H1 (cell line): ENCODE results near the gene RMND1. TPM values are rescaled to one million over a fixed set of nuclear protein-coding genes. Genes with fewer than 3 reads are reported as not detected.

Experiments used
- ASH2L ChIP-seq: fragments of 200-600, 300-600 bp; sonication (generic); IDR thresholded peaks from one replicate; pipeline ENCODE4 v1.7.1; 2017; ENCODE audit warnings: low read length
- CEBPB ChIP-seq: IDR thresholded peaks from 2 replicates; pipeline ENCODE4 v1.6.1; 2012; ENCODE audit warnings: low read depth, low read length
- HDAC2 ChIP-seq, 2 experiments: fragments of 300-600 bp in 1 of 2; sonication (generic) in 1 of 2; IDR thresholded peaks; 2 replicates each; pipeline ENCODE4 v1.6.1; 2011 to 2012; ENCODE audit warnings: low read depth in 2 of 2, low read length in 2 of 2, mild to moderate bottlenecking in 2 of 2, moderate library complexity in 2 of 2, borderline replicate concordance in 1 of 2, inconsistent platforms in 1 of 2
- POLR2A ChIP-seq, 2 experiments: IDR thresholded peaks; 1 replicate in 1 of 2; 2 replicates in 1 of 2; pipeline ENCODE4 v1.6.1; 2011; ENCODE audit warnings: low read depth in 2 of 2, low read length in 2 of 2, mild to moderate bottlenecking in 2 of 2; ENCODE audit errors: control extremely low read depth in 1 of 2
- ZNF274 ChIP-seq: IDR thresholded peaks from 2 replicates; pipeline ENCODE4 v1.7.0; 2012; ENCODE audit warnings: low read length, borderline replicate concordance; ENCODE audit errors: extremely low read depth
- polyA plus RNA-seq, 7 experiments: library from polyadenylated mRNA; depleted of rRNA in 3 of 7; stranded (reverse) in 5 of 7; unstranded in 2 of 7; fragments of >200 nt in 5 of 7; fragments of 200-250 nt in 2 of 7; gene quantifications; 1 replicate in 5 of 7; 2 replicates in 1 of 7; 4 replicates in 1 of 7; pipeline versions ENCODE4 v1.2.1 to v1.2.3, GENCODE V29; 2011 to 2013; ENCODE audit warnings: missing spikeins in 2 of 7, mixed read lengths in 2 of 7
- total RNA-seq: library from RNA; stranded (reverse); fragmentation: NEBNext Ultra II Directional; extraction: Animal tissue kit (Norgen Biotek cat#: 25700); gene quantifications from 2 replicates; pipeline ENCODE4 v1.2.1, GENCODE V29; 2021
- TF ChIP-seq, protein P1 (sequence below): IDR thresholded peaks from 2 replicates; pipeline ENCODE4 v1.6.1; 2012; ENCODE audit warnings: inconsistent platforms

Gene RMND1
- total and polyA plus RNA-seq, 2 of the 8 experiments (the other 6 are each of a cell fraction or from before 2014, with no cell fraction given) = 7.3 to 21.9 TPM

DNA sequence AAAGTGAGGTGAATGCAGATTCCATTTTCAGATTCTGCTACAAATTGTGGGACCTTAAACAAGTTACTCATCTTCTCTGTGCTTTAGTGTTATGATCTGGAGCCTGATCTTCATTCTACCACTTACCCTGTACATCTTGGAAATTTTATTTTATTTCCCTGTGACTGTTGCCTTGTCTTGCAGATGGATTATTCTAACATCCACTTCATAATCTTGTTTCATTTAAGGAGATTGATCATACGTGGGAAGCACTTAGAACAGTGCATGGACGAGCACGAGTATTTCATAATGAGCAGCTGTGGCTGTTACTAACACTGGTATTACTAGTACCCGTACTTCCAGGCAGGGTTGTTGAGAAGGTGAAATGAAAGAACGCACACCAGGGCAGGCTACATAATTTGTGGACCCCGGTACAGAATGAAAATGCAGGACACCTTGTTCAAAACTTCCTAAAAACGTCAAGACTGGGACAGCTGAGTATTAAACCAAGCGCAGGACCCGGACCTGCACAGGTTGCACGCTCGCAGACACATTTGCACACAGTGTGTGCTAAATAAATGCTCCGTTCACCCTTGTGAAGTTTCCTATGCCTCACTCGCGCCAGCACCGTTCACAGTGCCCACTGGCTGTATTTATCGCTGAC lies 41.4 kb upstream of the RMND1 start (continued):
- TF ChIP-seq POLR2A (IDR thresholded peaks at IDR 0.05; ENCODE audit: control extremely low read depth in 1 of 2, low read depth in 2 of 2, low read length in 2 of 2) = no peak
- TF ChIP-seq HDAC2 (IDR thresholded peaks at IDR 0.05; ENCODE audit: borderline replicate concordance in 1 of 2, low read depth in 2 of 2, low read length in 2 of 2) = no peak
- TF ChIP-seq, protein P1, sequence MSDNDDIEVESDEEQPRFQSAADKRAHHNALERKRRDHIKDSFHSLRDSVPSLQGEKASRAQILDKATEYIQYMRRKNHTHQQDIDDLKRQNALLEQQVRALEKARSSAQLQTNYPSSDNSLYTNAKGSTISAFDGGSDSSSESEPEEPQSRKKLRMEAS = no peak
- no peak for TF ChIP-seq ASH2L
- no peak for TF ChIP-seq ZNF274
- no peak for TF ChIP-seq CEBPB
- TF ChIP-seq, all 59 proteins: peak for 0
